DOHH2 (cell line): ENCODE data around the gene LOXL1.

Source experiments
- EZH2phosphoT487 ChIP-seq: fragments of 200-600 bp; sonication (generic); IDR thresholded peaks from 2 replicates; pipeline ENCODE4 v1.6.1; 2017; ENCODE audit warnings: borderline replicate concordance, mild to moderate bottlenecking, antibody characterized with exemption, low read length, moderate library complexity, mixed read lengths
- TF ChIP-seq, protein P1 (sequence below): fragments of 200-600 bp; sonication (generic); IDR thresholded peaks from one replicate; pipeline ENCODE4 v1.5.1; 2014; ENCODE audit warnings: antibody characterized with exemption, mild to moderate bottlenecking, low read depth, low read length; ENCODE audit not compliant: poor library complexity, severe bottlenecking

DNA sequence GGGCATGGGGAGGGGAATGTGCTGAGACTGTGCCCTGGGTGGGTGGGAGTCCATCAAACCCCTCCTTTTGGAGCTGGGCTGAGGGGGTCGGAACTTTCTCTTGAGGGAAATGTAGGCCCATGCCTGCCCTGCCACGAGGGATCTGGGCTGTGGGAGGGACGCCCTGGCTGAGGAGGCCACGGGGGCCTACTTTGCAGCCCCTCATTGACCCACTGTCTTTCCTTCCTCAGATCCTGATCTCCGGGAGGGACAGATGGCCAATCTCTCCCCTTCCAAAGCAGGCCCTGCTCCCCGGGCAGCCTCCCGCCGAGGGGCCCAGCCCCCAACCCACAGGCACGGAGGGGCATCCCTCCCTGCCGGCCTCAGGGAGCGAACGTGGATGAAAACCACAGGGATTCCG lies 25.3 kb downstream of the LOXL1 start:
- TF ChIP-seq, protein P1, sequence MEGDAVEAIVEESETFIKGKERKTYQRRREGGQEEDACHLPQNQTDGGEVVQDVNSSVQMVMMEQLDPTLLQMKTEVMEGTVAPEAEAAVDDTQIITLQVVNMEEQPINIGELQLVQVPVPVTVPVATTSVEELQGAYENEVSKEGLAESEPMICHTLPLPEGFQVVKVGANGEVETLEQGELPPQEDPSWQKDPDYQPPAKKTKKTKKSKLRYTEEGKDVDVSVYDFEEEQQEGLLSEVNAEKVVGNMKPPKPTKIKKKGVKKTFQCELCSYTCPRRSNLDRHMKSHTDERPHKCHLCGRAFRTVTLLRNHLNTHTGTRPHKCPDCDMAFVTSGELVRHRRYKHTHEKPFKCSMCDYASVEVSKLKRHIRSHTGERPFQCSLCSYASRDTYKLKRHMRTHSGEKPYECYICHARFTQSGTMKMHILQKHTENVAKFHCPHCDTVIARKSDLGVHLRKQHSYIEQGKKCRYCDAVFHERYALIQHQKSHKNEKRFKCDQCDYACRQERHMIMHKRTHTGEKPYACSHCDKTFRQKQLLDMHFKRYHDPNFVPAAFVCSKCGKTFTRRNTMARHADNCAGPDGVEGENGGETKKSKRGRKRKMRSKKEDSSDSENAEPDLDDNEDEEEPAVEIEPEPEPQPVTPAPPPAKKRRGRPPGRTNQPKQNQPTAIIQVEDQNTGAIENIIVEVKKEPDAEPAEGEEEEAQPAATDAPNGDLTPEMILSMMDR, result no peak
- TF ChIP-seq EZH2phosphoT487, result no peak
